H1 (cell line): ENCODE data around the gene FGFBP2.

ENCODE experiments used
- CHD1 ChIP-seq: IDR thresholded peaks from 2 replicates; pipeline ENCODE4 v1.6.1; 2012; ENCODE audit warnings: low read depth, low read length, improper control_type of control experiment
- CHD2 ChIP-seq: IDR thresholded peaks from 2 replicates; pipeline ENCODE4 v1.6.1; 2012; ENCODE audit warnings: low read length, improper control_type of control experiment
- EZH2 ChIP-seq: fragments of 200-600 bp; sonication (generic); IDR thresholded peaks from 2 replicates; pipeline ENCODE4 v1.7.1; 2012; ENCODE audit warnings: low read depth, mild to moderate bottlenecking, moderate library complexity, low read length, inconsistent platforms; ENCODE audit not compliant: severe bottlenecking
- GABPA ChIP-seq: IDR thresholded peaks from 2 replicates; pipeline ENCODE4 v1.6.1; 2011; ENCODE audit warnings: mild to moderate bottlenecking, low read length, moderate library complexity, borderline replicate concordance; ENCODE audit not compliant: insufficient read depth
- GTF2F1 ChIP-seq: IDR thresholded peaks from 2 replicates; pipeline ENCODE4 v1.6.1; 2012; ENCODE audit warnings: low read depth, low read length, improper control_type of control experiment, borderline replicate concordance
- JUND ChIP-seq: IDR thresholded peaks from 2 replicates; pipeline ENCODE4 v1.6.1; 2011; ENCODE audit warnings: mild to moderate bottlenecking, improper control_type of control experiment, low read length
- KDM1A ChIP-seq: fragments of 200-600, 300-600 bp; sonication (generic); IDR thresholded peaks from 2 replicates; pipeline ENCODE4 v1.7.1; 2016; ENCODE audit warnings: mild to moderate bottlenecking, low read length, borderline replicate concordance
- POLR2A ChIP-seq, 2 experiments: IDR thresholded peaks; 1 replicate in 1 of 2; 2 replicates in 1 of 2; pipeline ENCODE4 v1.6.1; 2011; ENCODE audit warnings: low read depth in 2 of 2, low read length in 2 of 2, mild to moderate bottlenecking in 2 of 2; ENCODE audit errors: control extremely low read depth in 1 of 2
- POLR2AphosphoS5 ChIP-seq: IDR thresholded peaks from 2 replicates; pipeline ENCODE4 v1.6.1; 2011; ENCODE audit warnings: low read depth, low read length
- RXRA ChIP-seq: IDR thresholded peaks from 2 replicates; pipeline ENCODE4 v1.6.1; 2011; ENCODE audit warnings: low read depth, mild to moderate bottlenecking, low read length, moderate library complexity; ENCODE audit not compliant: insufficient read depth
- TF ChIP-seq, protein P1 (sequence below): IDR thresholded peaks from 2 replicates; pipeline ENCODE4 v1.6.1; 2011; ENCODE audit warnings: low read length, improper control_type of control experiment
- TF ChIP-seq, protein P2 (sequence below), 3 experiments: IDR thresholded peaks; 1 replicate in 2 of 3; 2 replicates in 1 of 3; pipeline versions ENCODE4 v1.5.1 to v1.6.1; 2011; ENCODE audit warnings: low read length in 3 of 3, mild to moderate bottlenecking in 3 of 3, inconsistent platforms in 2 of 3, low read depth in 1 of 3, moderate library complexity in 1 of 3; ENCODE audit not compliant: insufficient read depth in 1 of 3; ENCODE audit errors: control extremely low read depth in 1 of 3
- TF ChIP-seq, protein P3 (sequence below): IDR thresholded peaks from 2 replicates; pipeline ENCODE4 v1.6.1; 2011; ENCODE audit warnings: low read depth, mild to moderate bottlenecking, low read length; ENCODE audit not compliant: insufficient read depth

DNA sequence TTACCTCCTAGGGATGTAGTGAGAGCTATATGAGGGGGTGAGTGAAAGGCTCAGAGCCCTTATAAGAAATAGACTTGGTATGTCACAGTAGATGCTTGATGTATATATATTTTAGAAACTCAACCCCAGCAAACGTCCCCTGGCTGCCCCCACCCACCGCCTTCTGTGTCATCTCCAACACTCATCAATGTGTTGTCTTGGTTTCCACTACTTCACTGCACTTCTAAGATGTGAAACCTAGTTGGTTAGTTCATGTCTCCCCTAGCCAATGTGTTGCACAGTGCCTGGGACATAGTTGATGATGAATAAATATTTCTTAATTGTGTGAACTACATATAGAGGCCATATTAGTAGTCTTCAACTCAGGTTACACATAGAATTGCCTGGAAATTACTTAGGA is 4.4 kb downstream of the FGFBP2 start:
- TF ChIP-seq CHD2 (no peak), JUND (no peak), GTF2F1 (no peak), POLR2AphosphoS5 (no peak), GABPA (no peak), EZH2 (no peak), RXRA (no peak), KDM1A (no peak), CHD1 (no peak), POLR2A (IDR thresholded peaks at IDR 0.05; ENCODE audit: control extremely low read depth in 1 of 2, low read depth in 2 of 2, low read length in 2 of 2) (no peak)
- TF ChIP-seq, protein P1, sequence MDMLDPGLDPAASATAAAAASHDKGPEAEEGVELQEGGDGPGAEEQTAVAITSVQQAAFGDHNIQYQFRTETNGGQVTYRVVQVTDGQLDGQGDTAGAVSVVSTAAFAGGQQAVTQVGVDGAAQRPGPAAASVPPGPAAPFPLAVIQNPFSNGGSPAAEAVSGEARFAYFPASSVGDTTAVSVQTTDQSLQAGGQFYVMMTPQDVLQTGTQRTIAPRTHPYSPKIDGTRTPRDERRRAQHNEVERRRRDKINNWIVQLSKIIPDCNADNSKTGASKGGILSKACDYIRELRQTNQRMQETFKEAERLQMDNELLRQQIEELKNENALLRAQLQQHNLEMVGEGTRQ: no peak
- TF ChIP-seq, protein P2, sequence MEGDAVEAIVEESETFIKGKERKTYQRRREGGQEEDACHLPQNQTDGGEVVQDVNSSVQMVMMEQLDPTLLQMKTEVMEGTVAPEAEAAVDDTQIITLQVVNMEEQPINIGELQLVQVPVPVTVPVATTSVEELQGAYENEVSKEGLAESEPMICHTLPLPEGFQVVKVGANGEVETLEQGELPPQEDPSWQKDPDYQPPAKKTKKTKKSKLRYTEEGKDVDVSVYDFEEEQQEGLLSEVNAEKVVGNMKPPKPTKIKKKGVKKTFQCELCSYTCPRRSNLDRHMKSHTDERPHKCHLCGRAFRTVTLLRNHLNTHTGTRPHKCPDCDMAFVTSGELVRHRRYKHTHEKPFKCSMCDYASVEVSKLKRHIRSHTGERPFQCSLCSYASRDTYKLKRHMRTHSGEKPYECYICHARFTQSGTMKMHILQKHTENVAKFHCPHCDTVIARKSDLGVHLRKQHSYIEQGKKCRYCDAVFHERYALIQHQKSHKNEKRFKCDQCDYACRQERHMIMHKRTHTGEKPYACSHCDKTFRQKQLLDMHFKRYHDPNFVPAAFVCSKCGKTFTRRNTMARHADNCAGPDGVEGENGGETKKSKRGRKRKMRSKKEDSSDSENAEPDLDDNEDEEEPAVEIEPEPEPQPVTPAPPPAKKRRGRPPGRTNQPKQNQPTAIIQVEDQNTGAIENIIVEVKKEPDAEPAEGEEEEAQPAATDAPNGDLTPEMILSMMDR (IDR thresholded peaks at IDR 0.05; ENCODE audit: control extremely low read depth in 1 of 3, insufficient read depth in 1 of 3, low read depth in 1 of 3, low read length in 3 of 3): no peak
- TF ChIP-seq, protein P3, sequence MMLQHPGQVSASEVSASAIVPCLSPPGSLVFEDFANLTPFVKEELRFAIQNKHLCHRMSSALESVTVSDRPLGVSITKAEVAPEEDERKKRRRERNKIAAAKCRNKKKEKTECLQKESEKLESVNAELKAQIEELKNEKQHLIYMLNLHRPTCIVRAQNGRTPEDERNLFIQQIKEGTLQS: no peak
